SK-N-MC (cell line): ENCODE results near the gene NXPH2.

ENCODE experiments used
- EZH2 ChIP-seq: fragments of 200-600 bp; sonication (generic); IDR thresholded peaks from one replicate; pipeline ENCODE4 v1.6.1; 2017; ENCODE audit warnings: antibody characterized with exemption
- POLR2AphosphoS5 ChIP-seq: IDR thresholded peaks from 2 replicates; pipeline ENCODE4 v1.6.1; 2012; ENCODE audit warnings: mild to moderate bottlenecking, low read depth, low read length, borderline replicate concordance

- no peak for TF ChIP-seq POLR2AphosphoS5
- no peak for TF ChIP-seq EZH2
Observed at GRCh38 chr2:138763971-138764370, 16.2 kb downstream of the NXPH2 start.
